Small intestine (tissue), 7 donors: Measurements from ENCODE around the gene ATP11C. TPM values are rescaled to one million over a fixed set of nuclear protein-coding genes. Genes with fewer than 3 reads are reported as not detected.
"Not testable (repeated sequence)": the region's sequence is repeated elsewhere in the genome, so short reads cannot be mapped to it uniquely, and the experiment has no call there.

ENCODE experiments used
- DNase-seq, 2 donors: peaks; one replicate each; pipeline versions ENCODE4 v3.0.0 to v3.0.0-alpha.2; 2013
- FAIRE-seq: peaks from 2 replicates; lab custom pipeline; 2012; peaks lifted over from hg19 to GRCh38; lab: Jason Lieb, UNC
- H3K27ac ChIP-seq, 3 donors: one replicate each; pipeline ENCODE4 v1.5.1; 2013; ENCODE audit warnings: low read length in 2 of 3, mild to moderate bottlenecking in 2 of 3, control low read depth in 1 of 3, inconsistent platforms in 1 of 3, low read depth in 1 of 3, moderate library complexity in 1 of 3
- H3K27me3 ChIP-seq, 3 donors: one replicate each; pipeline ENCODE4 v1.6.1; 2013; ENCODE audit warnings: low read length in 3 of 3, inconsistent platforms in 1 of 3; ENCODE audit not compliant: control insufficient read depth in 3 of 3, insufficient read depth in 3 of 3
- H3K36me3 ChIP-seq, 3 donors: one replicate each; pipeline ENCODE4 v1.6.1; 2013; ENCODE audit warnings: low read length in 3 of 3, inconsistent platforms in 1 of 3, low read depth in 1 of 3, mild to moderate bottlenecking in 1 of 3, moderate library complexity in 1 of 3; ENCODE audit not compliant: control insufficient read depth in 3 of 3, insufficient read depth in 2 of 3
- H3K4me1 ChIP-seq, 3 donors: one replicate each; pipeline ENCODE4 v1.6.1; 2013; ENCODE audit warnings: low read length in 2 of 3, inconsistent platforms in 1 of 3, low read depth in 1 of 3, mild to moderate bottlenecking in 1 of 3, moderate library complexity in 1 of 3; ENCODE audit not compliant: control insufficient read depth in 3 of 3, insufficient read depth in 2 of 3
- H3K4me3 ChIP-seq, 3 donors: one replicate each; pipeline ENCODE4 v1.5.1; 2013; ENCODE audit warnings: low read length in 3 of 3, control low read depth in 1 of 3, inconsistent platforms in 1 of 3, low read depth in 1 of 3, mild to moderate bottlenecking in 1 of 3, moderate library complexity in 1 of 3
- H3K9me3 ChIP-seq, 2 donors: one replicate each; pipeline ENCODE4 v1.6.1; 2013; ENCODE audit warnings: low read depth in 1 of 2, low read length in 1 of 2; ENCODE audit not compliant: control insufficient read depth in 2 of 2, insufficient read depth in 1 of 2
- WGBS, 3 donors: extraction: QIAGEN DNeasy Blood & Tissue Kit; methylation state at CpG; one replicate each; pipeline ENCODE4 v1.1.7; 2013; 5-methylcytosine and 5-hydroxymethylcytosine counted together
- polyA plus RNA-seq, 4 donors: library from polyadenylated mRNA; stranded (reverse) in 3 of 4; unstranded in 1 of 4; fragments of 200-250 nt in 3 of 4; fragments of 120-200 nt in 1 of 4; gene quantifications; one replicate each; pipeline versions ENCODE4 v1.2.1 to v1.2.3, GENCODE V29; 2013
- donor health status: healthy with polysubstance abuse.
- donor health status: control.
- donor health status: control.
- donor health status: Bipolar disorder and iron deficiency.
- donor health status: healthy.

ATP11C gene
- polyA plus RNA-seq, 4 donors = 3.8 to 16.1 (median 6.6) TPM

GRCh38 chrX:139875841-139876240 lies 57.0 kb downstream of the ATP11C start:
- FAIRE-seq (no peak), DNase-seq (no peak)
- Histone ChIP-seq H3K9me3 (no peaks in the 10 kb centered on the region), H3K4me1 (no peaks in the 10 kb centered on the region), H3K36me3 (peaks cover 0 to 3% (median 0%) of the 10 kb centered on the region in 3 donors), H3K27ac (no peak overlapping the region), H3K27me3 (no peaks in the 10 kb centered on the region), H3K4me3 (no peak overlapping the region)
- 42 to 49% (median 49%) methylated on average over 2 of the region's 2 CpGs for WGBS, 3 donors

DNA sequence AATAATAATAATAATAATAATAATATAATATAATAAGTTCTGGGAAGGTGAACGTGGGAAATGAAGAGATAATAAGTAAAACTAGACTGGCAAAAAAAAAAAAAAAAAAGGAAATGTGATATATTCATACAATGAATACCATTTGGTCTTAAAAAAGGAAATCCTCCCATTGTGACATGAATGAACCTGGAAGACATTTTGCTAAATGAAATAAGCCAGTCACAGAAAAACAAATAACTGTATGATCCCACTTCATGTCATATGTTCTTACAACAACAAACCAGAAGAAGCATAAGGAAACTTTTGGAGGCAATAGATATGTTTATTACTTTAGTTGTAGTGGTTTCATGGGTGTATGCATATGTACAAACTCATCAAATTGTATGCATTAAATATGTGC lies 63.1 kb downstream of the ATP11C start:
- FAIRE-seq (no peak), DNase-seq (no peak)
- WGBS, 3 donors = 50 to 89% (median 55%) methylated on average over 1 of the region's 1 CpG
- Histone ChIP-seq H3K4me3 (no peak overlapping the region), H3K4me1 (no peaks in the 10 kb centered on the region), H3K9me3 (no peaks in the 10 kb centered on the region), H3K27me3 (no peaks in the 10 kb centered on the region), H3K36me3 (no peaks in the 10 kb centered on the region), H3K27ac (no peak overlapping the region)

GRCh38 chrX:139864640-139865039 lies 68.2 kb downstream of the ATP11C start:
- no peak overlapping the region for H3K27ac ChIP-seq
- WGBS, 3 donors = 85 to 94% (median 93%) methylated on average over 3 of the region's 3 CpGs
- FAIRE-seq = no peak

GRCh38 chrX:139862208-139862607 lies 70.6 kb downstream of the ATP11C start:
- no peaks in the 10 kb centered on the region for H3K27me3 ChIP-seq
- H3K27ac ChIP-seq = no peak overlapping the region
- 82 to 95% (median 83%) methylated on average over 5 of the region's 5 CpGs for WGBS, 3 donors
- H3K4me3 ChIP-seq = no peak overlapping the region
- DNase-seq = no peak
- no peaks in the 10 kb centered on the region for H3K4me1 ChIP-seq
- peaks cover 0 to 2% (median 0%) of the 10 kb centered on the region in 3 donors for H3K36me3 ChIP-seq
- no peaks in the 10 kb centered on the region for H3K9me3 ChIP-seq
- FAIRE-seq = no peak

More at GRCh38 chrX:139864640-139865039, 68.2 kb downstream of the ATP11C start:
- Histone ChIP-seq H3K4me1 (no peaks in the 10 kb centered on the region), H3K9me3 (no peaks in the 10 kb centered on the region), H3K36me3 (peaks cover 0 to 2% (median 0%) of the 10 kb centered on the region in 3 donors), H3K27me3 (no peaks in the 10 kb centered on the region), H3K4me3 (no peak overlapping the region)
- no peak for DNase-seq

DNA sequence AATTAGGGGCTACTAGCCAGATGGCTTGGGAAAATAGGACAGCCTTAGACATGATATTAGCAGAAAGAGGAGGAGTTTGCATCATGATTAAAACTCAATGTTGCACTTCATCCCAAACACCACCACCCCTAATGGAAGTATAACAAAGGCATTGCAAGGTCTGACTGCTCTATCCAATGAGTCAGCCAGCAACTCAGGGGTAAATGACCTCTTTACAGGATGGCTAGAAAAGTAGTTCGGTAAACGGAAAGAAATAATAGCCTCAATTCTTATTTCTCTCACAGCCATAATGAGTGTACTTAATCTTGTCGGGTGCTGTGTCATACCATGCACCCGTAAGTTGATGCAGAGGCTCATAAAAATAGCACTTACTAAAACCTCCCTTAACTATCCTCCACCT lies 76.0 kb downstream of the ATP11C start:
- not testable (repeated sequence) for H3K9me3 ChIP-seq, DNase-seq, H3K36me3 ChIP-seq, H3K27ac ChIP-seq, H3K27me3 ChIP-seq, FAIRE-seq, H3K4me1 ChIP-seq, H3K4me3 ChIP-seq
- 86 to 92% (median 90%) methylated on average over 4 of the region's 4 CpGs for WGBS, 3 donors

DNA sequence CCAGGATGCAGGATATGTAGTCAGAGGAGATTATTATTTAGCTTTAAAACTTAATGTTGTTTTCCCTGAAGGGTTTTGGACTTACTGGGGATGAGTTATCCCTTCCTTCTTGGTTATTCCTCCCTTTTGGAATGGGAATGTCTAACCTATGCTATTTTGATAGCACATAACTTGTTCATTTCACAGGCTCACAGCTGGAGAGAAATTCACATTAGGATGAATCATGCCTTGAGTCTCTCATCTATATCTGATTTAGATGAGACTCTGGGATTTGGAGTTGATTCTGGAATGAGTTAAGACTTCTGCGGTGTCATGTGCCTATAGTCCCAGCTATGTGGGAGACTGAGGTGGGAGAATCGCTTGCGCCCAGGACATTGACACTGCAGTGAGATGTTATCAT lies 81.1 kb downstream of the ATP11C start:
- Histone ChIP-seq H3K27me3 (no peaks in the 10 kb centered on the region), H3K36me3 (no peaks in the 10 kb centered on the region), H3K4me1 (no peaks in the 10 kb centered on the region), H3K4me3 (no peak overlapping the region), H3K9me3 (no peaks in the 10 kb centered on the region), H3K27ac (no peak overlapping the region)
- 99 to 100% (median 100%) methylated on average over 3 of the region's 3 CpGs for WGBS, 3 donors
- DNase-seq (no peak), FAIRE-seq (no peak)

DNA sequence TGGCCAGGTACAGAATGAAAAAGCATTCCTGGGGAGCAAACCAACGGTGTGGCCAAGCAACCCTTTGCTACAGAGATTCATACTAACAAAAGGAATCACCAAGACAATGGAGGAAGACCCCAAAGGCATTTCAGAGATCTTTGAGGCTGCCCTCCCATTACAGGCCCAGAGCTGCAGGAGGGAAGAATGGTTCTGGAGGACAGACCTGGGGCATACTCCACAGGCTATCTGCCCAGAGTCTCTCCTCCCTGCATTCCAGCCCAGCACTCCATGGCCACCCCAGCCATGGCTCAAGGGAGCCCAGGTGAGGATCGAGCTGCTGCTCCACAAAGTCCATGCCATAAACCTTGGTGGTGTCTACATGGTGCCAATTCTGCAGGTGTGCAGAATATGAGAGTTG lies 81.9 kb downstream of the ATP11C start:
- DNase-seq = no peak
- WGBS, 3 donors = 51 to 96% (median 79%) methylated on average over 2 of the region's 2 CpGs
- no peak for FAIRE-seq
- H3K4me3 ChIP-seq = no peak overlapping the region
- no peaks in the 10 kb centered on the region for H3K4me1 ChIP-seq
- no peak overlapping the region for H3K27ac ChIP-seq
- no peaks in the 10 kb centered on the region for H3K27me3 ChIP-seq
- H3K36me3 ChIP-seq = no peaks in the 10 kb centered on the region
- H3K9me3 ChIP-seq = no peaks in the 10 kb centered on the region

- no peaks in the 10 kb centered on the region for H3K36me3 ChIP-seq
- DNase-seq (no peak), FAIRE-seq (no peak)
- WGBS, 3 donors = 75 to 79% (median 76%) methylated on average over 2 of the region's 2 CpGs
- no peaks in the 10 kb centered on the region for H3K9me3 ChIP-seq
- H3K4me3 ChIP-seq = no peak overlapping the region
- H3K4me1 ChIP-seq = no peaks in the 10 kb centered on the region
- H3K27me3 ChIP-seq = no peaks in the 10 kb centered on the region
- no peak overlapping the region for H3K27ac ChIP-seq
Observed at GRCh38 chrX:139844884-139845283, 88.0 kb downstream of the ATP11C start.

GRCh38 chrX:139844163-139844562 lies 88.7 kb downstream of the ATP11C start:
- Histone ChIP-seq H3K4me3 (no peak overlapping the region), H3K4me1 (no peaks in the 10 kb centered on the region), H3K36me3 (no peaks in the 10 kb centered on the region), H3K27ac (no peak overlapping the region), H3K27me3 (no peaks in the 10 kb centered on the region), H3K9me3 (no peaks in the 10 kb centered on the region)
- DNase-seq = no peak
- FAIRE-seq = no peak
- 36 to 56% (median 40%) methylated on average over 2 of the region's 2 CpGs for WGBS, 3 donors
